ENCODE measurements around the gene GALP.
"Not testable (repeated sequence)": the region's sequence is repeated elsewhere in the genome, so short reads cannot be mapped to it uniquely, and the experiment has no call there.

GALP gene

GRCh38 chr19:56211718-56212117 lies 35.9 kb downstream of the GALP start:
- Histone ChIP-seq H3K36me3 (ENCODE audit: control insufficient read depth, insufficient read depth, low read length) (no peaks in the 10 kb centered on the region), H3K79me2 (no peaks in the 10 kb centered on the region), H3K9me3 (ENCODE audit: control insufficient read depth, low read length) (no peaks in the 10 kb centered on the region), H3K4me2 (ENCODE audit: low read length) (no peak overlapping the region), H3K4me3 (ENCODE audit: low read depth, low read length) (no peak overlapping the region), H3K27me3 (ENCODE audit: control insufficient read depth, insufficient read depth, low read length) (no peaks in the 10 kb centered on the region), H3K27ac (no peak overlapping the region), H3K4me1 (no peaks in the 10 kb centered on the region), H2AFZ (no peak overlapping the region), H3K9ac (no peak overlapping the region)
- TF ChIP-seq CTCF (IDR thresholded peaks at IDR 0.05), result no peak

- H3K9ac ChIP-seq, result no peak overlapping the region
- H2AFZ ChIP-seq, result peak overlapping the region; percentile 85
- peak overlapping the region; percentile 41 for H3K4me3 ChIP-seq (ENCODE audit: low read depth, low read length)
- no peaks in the 10 kb centered on the region for H3K36me3 ChIP-seq (ENCODE audit: control insufficient read depth, insufficient read depth, low read length)
- no peaks in the 10 kb centered on the region for H3K27me3 ChIP-seq (ENCODE audit: control insufficient read depth, insufficient read depth, low read length)
- no peaks in the 10 kb centered on the region for H3K4me1 ChIP-seq
- peak overlapping the region; percentile 90 for H3K4me2 ChIP-seq (ENCODE audit: low read length)
- H3K27ac ChIP-seq, result no peak overlapping the region
- no peaks in the 10 kb centered on the region for H3K79me2 ChIP-seq
- H3K9me3 ChIP-seq (ENCODE audit: control insufficient read depth, low read length), result no peaks in the 10 kb centered on the region
- TF ChIP-seq CTCF (IDR thresholded peaks at IDR 0.05), result no peak
Measured at GRCh38 chr19:56217039-56217949, 41.5 kb downstream of the GALP start.

DNA sequence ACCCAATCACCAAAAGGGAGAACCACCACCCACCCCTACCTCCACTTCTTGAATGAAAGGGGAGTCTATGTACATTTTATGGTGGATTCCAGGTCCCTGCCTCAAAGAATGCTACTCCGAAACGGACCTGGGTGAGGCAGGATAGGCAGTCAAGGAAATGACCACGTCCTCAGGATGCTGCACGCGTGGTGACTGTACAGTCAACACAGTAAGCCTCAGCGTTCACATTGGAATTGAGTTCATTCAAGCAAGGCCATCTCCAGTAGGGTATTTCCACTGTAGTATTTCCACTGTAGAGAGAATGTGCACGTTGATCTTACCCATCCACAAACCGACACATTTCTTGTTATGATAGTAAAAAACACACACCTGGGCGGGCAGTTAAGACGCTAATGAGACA lies 43.2 kb downstream of the GALP start:
- no peak for TF ChIP-seq CTCF (IDR thresholded peaks at IDR 0.05)
- Histone ChIP-seq H3K9ac (no peak overlapping the region), H3K4me3 (ENCODE audit: low read depth, low read length) (no peak overlapping the region), H3K9me3 (ENCODE audit: control insufficient read depth, low read length) (no peaks in the 10 kb centered on the region), H3K4me2 (ENCODE audit: low read length) (no peak overlapping the region), H3K27me3 (ENCODE audit: control insufficient read depth, insufficient read depth, low read length) (no peaks in the 10 kb centered on the region), H3K27ac (no peak overlapping the region), H3K4me1 (no peaks in the 10 kb centered on the region), H3K79me2 (no peaks in the 10 kb centered on the region), H3K36me3 (ENCODE audit: control insufficient read depth, insufficient read depth, low read length) (no peaks in the 10 kb centered on the region), H2AFZ (no peak overlapping the region)

- not testable (repeated sequence) for H3K9ac ChIP-seq; H2AFZ ChIP-seq; H3K36me3 ChIP-seq (ENCODE audit: control insufficient read depth, insufficient read depth, low read length); H3K4me3 ChIP-seq (ENCODE audit: low read depth, low read length); H3K79me2 ChIP-seq; H3K27ac ChIP-seq; H3K27me3 ChIP-seq (ENCODE audit: control insufficient read depth, insufficient read depth, low read length); H3K4me2 ChIP-seq (ENCODE audit: low read length); H3K4me1 ChIP-seq; H3K9me3 ChIP-seq (ENCODE audit: control insufficient read depth, low read length)
Measured at GRCh38 chr19:56221442-56221841, 45.6 kb downstream of the GALP start.

DNA sequence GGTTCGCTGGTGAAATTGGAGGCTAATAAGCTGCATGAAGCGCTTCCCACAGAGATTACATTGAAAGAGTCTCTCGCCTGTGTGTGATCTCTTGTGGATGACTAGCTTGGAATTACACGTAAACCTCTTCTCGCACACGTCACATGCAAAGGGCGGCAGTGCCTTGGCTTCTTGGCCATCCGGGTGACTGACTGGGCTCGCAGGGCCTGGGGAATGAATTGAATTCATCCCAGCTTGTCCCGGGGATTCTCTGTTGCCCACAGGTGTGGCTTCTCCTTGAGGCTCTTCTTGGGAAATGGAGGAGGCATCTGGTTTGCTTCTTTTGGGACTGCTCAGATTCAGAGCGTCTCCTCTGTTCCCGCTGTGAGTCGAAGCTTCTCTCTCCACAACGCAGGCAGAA lies 46.0 kb downstream of the GALP start:
- Histone ChIP-seq H3K79me2 (no peaks in the 10 kb centered on the region), H3K27ac (no peak overlapping the region), H3K4me3 (ENCODE audit: low read depth, low read length) (no peak overlapping the region), H3K36me3 (ENCODE audit: control insufficient read depth, insufficient read depth, low read length) (no peaks in the 10 kb centered on the region), H3K4me2 (ENCODE audit: low read length) (no peak overlapping the region), H3K9me3 (ENCODE audit: control insufficient read depth, low read length) (no peaks in the 10 kb centered on the region), H3K4me1 (no peaks in the 10 kb centered on the region), H2AFZ (no peak overlapping the region), H3K9ac (no peak overlapping the region), H3K27me3 (ENCODE audit: control insufficient read depth, insufficient read depth, low read length) (no peaks in the 10 kb centered on the region)
- no peak for TF ChIP-seq CTCF (IDR thresholded peaks at IDR 0.05)

Data from parathyroid adenoma (tissue), 2 donors.